Measurements from ENCODE around the gene OLFML2A. TPM values are rescaled to one million over a fixed set of nuclear protein-coding genes. Genes with fewer than 3 reads are reported as not detected.

Gene OLFML2A
- total RNA-seq, 1 experiment from 2014 or later, result 0.99 TPM

DNA sequence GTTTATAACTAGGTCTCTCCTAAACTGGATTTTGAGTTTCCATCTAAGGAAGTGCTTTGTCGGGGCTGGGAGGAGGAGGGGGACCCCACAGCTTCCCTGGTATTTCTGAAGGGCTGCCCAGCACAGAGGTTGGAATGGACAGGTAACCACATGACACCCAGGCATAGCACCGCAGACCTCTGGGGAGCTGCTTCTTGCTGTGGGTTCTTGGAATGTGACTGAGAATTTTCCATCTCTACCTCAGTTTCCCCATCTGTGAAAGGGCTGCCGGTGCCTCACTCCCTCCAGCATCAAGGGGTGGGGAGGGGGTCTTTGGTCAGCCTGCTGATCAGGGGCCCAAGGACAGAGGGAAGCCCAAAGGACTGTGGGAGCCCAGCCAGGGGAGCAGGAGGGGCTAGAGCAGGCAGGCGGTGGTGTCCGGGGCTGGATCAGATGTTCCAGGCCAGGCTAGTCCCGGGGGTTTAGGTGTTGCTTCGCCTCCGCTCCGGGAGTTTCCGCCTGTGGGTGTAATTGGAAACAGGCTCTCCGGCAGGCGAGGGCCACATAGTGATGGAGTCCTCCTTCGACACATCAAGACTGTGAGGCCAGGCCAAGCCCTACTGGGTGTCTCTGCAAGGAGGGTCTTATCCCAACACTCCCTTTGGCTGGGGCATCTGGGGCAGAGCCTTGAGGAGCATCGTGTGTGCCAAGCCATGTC is 3.3 kb downstream of the OLFML2A start:
- intact Hi-C loops (cut with micrococcal nuclease; ENCODE audit: unreplicated experiment), result no loop called here
- CTCF ChIA-PET, result interaction anchor here (0.6 to 1.8 kb wide), 4 partner anchors 15 to 75 kb away, joined by 3 to 11 read pairs (median 4); partner anchors contain the start of gene WDR38
- H3K36me3 Mint-ChIP-seq (ENCODE audit: insufficient read depth, unreplicated experiment), result peaks cover 5% of the 10 kb centered on the region
- H3K27me3 Mint-ChIP-seq (ENCODE audit: unreplicated experiment), result peaks cover 8% of the 10 kb centered on the region
- no peak for DNase-seq
- no peak overlapping the region for H3K4me3 Mint-ChIP-seq (ENCODE audit: low read depth, unreplicated experiment)
- H3K9me3 Mint-ChIP-seq (ENCODE audit: low read depth, unreplicated experiment), result no peaks in the 10 kb centered on the region
- no peak overlapping the region for H3K27ac Mint-ChIP-seq (ENCODE audit: unreplicated experiment)
- peaks cover 25% of the 10 kb centered on the region for H3K4me1 Mint-ChIP-seq (ENCODE audit: low read depth, unreplicated experiment)
- BruUV-seq (replicated peaks), result no TSS peak
- TF ChIP-seq, protein P1, sequence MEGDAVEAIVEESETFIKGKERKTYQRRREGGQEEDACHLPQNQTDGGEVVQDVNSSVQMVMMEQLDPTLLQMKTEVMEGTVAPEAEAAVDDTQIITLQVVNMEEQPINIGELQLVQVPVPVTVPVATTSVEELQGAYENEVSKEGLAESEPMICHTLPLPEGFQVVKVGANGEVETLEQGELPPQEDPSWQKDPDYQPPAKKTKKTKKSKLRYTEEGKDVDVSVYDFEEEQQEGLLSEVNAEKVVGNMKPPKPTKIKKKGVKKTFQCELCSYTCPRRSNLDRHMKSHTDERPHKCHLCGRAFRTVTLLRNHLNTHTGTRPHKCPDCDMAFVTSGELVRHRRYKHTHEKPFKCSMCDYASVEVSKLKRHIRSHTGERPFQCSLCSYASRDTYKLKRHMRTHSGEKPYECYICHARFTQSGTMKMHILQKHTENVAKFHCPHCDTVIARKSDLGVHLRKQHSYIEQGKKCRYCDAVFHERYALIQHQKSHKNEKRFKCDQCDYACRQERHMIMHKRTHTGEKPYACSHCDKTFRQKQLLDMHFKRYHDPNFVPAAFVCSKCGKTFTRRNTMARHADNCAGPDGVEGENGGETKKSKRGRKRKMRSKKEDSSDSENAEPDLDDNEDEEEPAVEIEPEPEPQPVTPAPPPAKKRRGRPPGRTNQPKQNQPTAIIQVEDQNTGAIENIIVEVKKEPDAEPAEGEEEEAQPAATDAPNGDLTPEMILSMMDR (IDR thresholded peaks at IDR 0.05; ENCODE audit: unreplicated experiment), result no peak

DNA sequence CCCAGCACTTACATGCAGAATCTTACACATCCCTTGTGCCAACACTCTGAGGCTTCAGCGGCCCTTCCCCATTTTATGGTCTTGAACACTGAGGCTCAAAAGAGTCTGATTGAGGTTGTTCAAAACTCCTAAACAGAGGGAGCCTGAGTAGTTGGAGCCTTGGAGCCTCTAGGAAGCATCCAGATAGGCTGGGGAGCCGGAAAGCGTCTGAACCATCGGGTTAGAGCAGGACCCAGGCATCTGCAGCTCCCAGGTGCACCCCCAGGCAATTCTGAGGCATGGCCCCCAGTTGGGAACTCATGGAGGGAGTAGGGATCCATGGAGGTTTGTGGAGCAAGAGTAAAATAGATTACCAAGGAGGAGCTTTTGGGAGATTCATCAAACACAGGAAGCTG is 3.8 kb downstream of the OLFML2A start:
- no peaks in the 10 kb centered on the region for H3K9me3 Mint-ChIP-seq (ENCODE audit: low read depth, unreplicated experiment)
- TF ChIP-seq, protein P1 (IDR thresholded peaks at IDR 0.05; ENCODE audit: unreplicated experiment), result no peak
- no peak for DNase-seq
- no peak overlapping the region for H3K27ac Mint-ChIP-seq (ENCODE audit: unreplicated experiment)
- peaks cover 5% of the 10 kb centered on the region for H3K36me3 Mint-ChIP-seq (ENCODE audit: insufficient read depth, unreplicated experiment)
- peaks cover 25% of the 10 kb centered on the region for H3K4me1 Mint-ChIP-seq (ENCODE audit: low read depth, unreplicated experiment)
- CTCF ChIA-PET, result no interaction called here
- H3K4me3 Mint-ChIP-seq (ENCODE audit: low read depth, unreplicated experiment), result no peak overlapping the region
- peaks cover 8% of the 10 kb centered on the region for H3K27me3 Mint-ChIP-seq (ENCODE audit: unreplicated experiment)
- BruUV-seq (replicated peaks), result no TSS peak
- intact Hi-C loops (cut with micrococcal nuclease; ENCODE audit: unreplicated experiment), result no loop called here

DNA sequence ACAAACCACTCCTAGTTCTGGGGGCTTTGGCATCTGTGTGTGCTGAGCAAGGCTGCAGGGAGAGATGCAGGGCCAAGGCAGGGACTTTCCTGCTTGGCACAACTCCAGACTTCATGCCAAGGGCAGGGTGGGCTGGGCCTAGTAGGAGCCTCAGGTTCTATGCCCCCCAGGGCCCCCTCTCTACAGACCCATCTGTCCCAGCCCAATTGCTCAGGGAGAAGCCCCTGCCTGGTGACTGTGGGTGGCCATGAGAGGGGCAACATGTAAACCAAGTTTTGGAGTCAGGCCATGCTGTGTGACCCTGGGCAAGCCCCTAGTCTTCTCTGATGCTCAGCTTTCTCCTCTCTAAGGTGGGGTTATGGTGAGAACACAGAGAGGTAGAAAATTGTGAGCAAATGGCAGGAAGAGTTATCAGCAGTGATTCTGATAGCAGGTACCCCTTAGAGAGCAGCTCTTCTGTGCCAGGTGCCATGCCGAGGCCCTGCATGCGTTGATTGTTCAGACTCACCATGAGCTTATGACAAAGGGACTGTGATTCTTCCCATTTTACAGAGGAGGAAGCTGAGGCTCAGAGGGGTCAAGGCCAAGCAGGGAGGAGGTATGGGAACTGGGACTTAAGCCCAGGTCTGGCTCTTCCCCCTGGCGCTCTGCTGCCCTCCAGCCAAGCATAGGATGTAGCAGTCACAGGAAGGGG is 5.2 kb downstream of the OLFML2A start:
- peaks cover 25% of the 10 kb centered on the region for H3K4me1 Mint-ChIP-seq (ENCODE audit: low read depth, unreplicated experiment)
- no TSS peak for BruUV-seq (replicated peaks)
- intact Hi-C loops (cut with micrococcal nuclease; ENCODE audit: unreplicated experiment), result no loop called here
- H3K36me3 Mint-ChIP-seq (ENCODE audit: insufficient read depth, unreplicated experiment), result no peaks in the 10 kb centered on the region
- no peak for DNase-seq
- no peak overlapping the region for H3K27ac Mint-ChIP-seq (ENCODE audit: unreplicated experiment)
- CTCF ChIA-PET, result no interaction called here
- no peaks in the 10 kb centered on the region for H3K27me3 Mint-ChIP-seq (ENCODE audit: unreplicated experiment)
- H3K4me3 Mint-ChIP-seq (ENCODE audit: low read depth, unreplicated experiment), result no peak overlapping the region
- no peaks in the 10 kb centered on the region for H3K9me3 Mint-ChIP-seq (ENCODE audit: low read depth, unreplicated experiment)
- TF ChIP-seq, protein P1 (IDR thresholded peaks at IDR 0.05; ENCODE audit: unreplicated experiment), result no peak

DNA sequence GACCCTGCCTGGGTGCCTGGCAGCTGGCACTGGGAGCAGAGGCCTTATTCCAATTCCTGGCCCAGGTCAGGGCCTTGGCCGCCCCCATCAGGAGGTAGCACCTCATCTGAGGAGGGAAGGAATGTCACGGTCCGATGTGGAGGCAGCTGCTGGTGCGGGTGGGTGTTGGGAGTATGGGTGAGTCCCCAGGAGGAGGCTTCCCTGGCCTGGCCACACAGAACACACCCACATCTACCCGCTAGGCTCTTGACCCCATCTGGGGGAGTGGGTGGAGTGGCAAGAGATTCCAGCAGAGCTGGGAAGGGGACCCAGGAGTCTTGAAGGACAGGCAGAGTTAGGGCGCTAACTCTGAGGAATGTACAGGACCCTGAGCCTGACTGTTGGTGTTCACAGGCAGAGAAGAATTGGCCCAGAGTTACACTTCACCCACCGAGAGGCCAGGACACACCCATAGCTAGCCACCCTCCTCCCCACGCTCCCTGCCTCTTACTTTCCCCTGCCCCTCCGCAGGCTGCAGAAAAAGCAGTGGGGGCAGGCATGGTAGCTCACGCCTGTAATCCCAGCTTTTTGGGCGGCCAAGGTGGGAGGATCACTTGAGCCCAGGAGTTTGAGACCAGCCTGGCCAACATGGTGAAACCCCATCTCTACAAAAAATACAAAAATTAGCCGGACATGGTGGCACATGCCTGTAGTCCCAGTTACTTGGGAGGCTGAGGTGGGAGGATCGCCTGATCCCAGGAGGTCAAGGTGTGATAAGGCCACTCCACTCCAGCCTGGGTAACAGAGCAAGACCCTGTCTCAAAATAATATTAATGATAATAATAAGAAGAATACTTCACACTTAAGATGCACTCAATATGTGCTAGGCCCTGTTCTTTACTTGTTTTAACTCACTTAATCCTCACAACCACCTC is 6.0 kb downstream of the OLFML2A start:
- H3K27ac Mint-ChIP-seq (ENCODE audit: unreplicated experiment), result no peak overlapping the region

More for the DNA sequence above, 6.0 kb downstream of the OLFML2A start:
- TF ChIP-seq, protein P1 (IDR thresholded peaks at IDR 0.05; ENCODE audit: unreplicated experiment), result no peak
- CTCF ChIA-PET, result no interaction called here
- Mint-ChIP-seq H3K9me3 (ENCODE audit: low read depth, unreplicated experiment) (no peaks in the 10 kb centered on the region), H3K4me3 (ENCODE audit: low read depth, unreplicated experiment) (no peak overlapping the region), H3K27me3 (ENCODE audit: unreplicated experiment) (no peaks in the 10 kb centered on the region), H3K36me3 (ENCODE audit: insufficient read depth, unreplicated experiment) (no peaks in the 10 kb centered on the region), H3K4me1 (ENCODE audit: low read depth, unreplicated experiment) (peaks cover 25% of the 10 kb centered on the region)
- BruUV-seq (replicated peaks), result no TSS peak
- DNase-seq, result no peak
- intact Hi-C loops (cut with micrococcal nuclease; ENCODE audit: unreplicated experiment), result no loop called here

All from Calu3 (cell line).